ENCODE measurements around the gene DPEP2NB.
"Not testable (repeated sequence)": the region's sequence is repeated elsewhere in the genome, so short reads cannot be mapped to it uniquely, and the experiment has no call there.

The DPEP2NB gene

GRCh38 chr16:68015681-68016080, at the start of gene DPEP2NB:
Gene DPEP2NB (minus strand): TSS chr16:68015911. CDS start chr16:68015770, 141 bp downstream.
- DNase-seq = no peak

- DNase-seq = peak; percentile 30
Observed at GRCh38 chr16:68064791-68065365, 49.2 kb upstream of the DPEP2NB start.

GRCh38 chr16:68062910-68063393, 47.2 kb upstream of the DPEP2NB start:
- no peak for DNase-seq

GRCh38 chr16:68061396-68061795, 45.7 kb upstream of the DPEP2NB start:
- no peak for DNase-seq

GRCh38 chr16:68059804-68060203, 44.1 kb upstream of the DPEP2NB start:
- DNase-seq = no peak

- no peak for DNase-seq
Observed at GRCh38 chr16:68055395-68055794, 39.7 kb upstream of the DPEP2NB start.

GRCh38 chr16:68049449-68049848, 33.7 kb upstream of the DPEP2NB start:
- DNase-seq = no peak

GRCh38 chr16:68047987-68048386, 32.3 kb upstream of the DPEP2NB start:
- DNase-seq = no peak

GRCh38 chr16:68046106-68046505, 30.4 kb upstream of the DPEP2NB start:
- no peak for DNase-seq

GRCh38 chr16:68041783-68042182, 26.1 kb upstream of the DPEP2NB start:
- no peak for DNase-seq

- peak; percentile 26 for DNase-seq
Observed at GRCh38 chr16:68040506-68041288, 25.0 kb upstream of the DPEP2NB start.

- DNase-seq = no peak
Observed at GRCh38 chr16:68037841-68038597, 22.3 kb upstream of the DPEP2NB start.

- peak; percentile 24 for DNase-seq
Observed at GRCh38 chr16:68035227-68035626, 19.5 kb upstream of the DPEP2NB start.

- DNase-seq = no peak
Observed at GRCh38 chr16:68033101-68033500, 17.4 kb upstream of the DPEP2NB start.

- DNase-seq = no peak
Observed at GRCh38 chr16:68031951-68032350, 16.2 kb upstream of the DPEP2NB start.

GRCh38 chr16:68030108-68030507, 14.4 kb upstream of the DPEP2NB start:
- DNase-seq = not testable (repeated sequence)

GRCh38 chr16:68028996-68029395, 13.3 kb upstream of the DPEP2NB start:
- DNase-seq = no peak

GRCh38 chr16:68022728-68023537, 7.2 kb upstream of the DPEP2NB start, which contains the start of the genes DDX28 and DUS2:
Gene DDX28 (minus strand): TSS chr16:68023232. CDS start chr16:68023202, 30 bp downstream.
Gene DUS2 (plus strand): TSS chr16:68023284. CDS start chr16:68038024, 14,740 bp downstream.
- DNase-seq = peak; percentile 80

GRCh38 chr16:68022278-68022727, 6.6 kb upstream of the DPEP2NB start:
- no peak for DNase-seq

- DNase-seq = no peak
Observed at GRCh38 chr16:68021490-68021889, 5.8 kb upstream of the DPEP2NB start.

GRCh38 chr16:68019167-68019680, 3.5 kb upstream of the DPEP2NB start:
- DNase-seq = no peak

GRCh38 chr16:68013440-68013839, 2.3 kb downstream of the DPEP2NB start:
- no peak for DNase-seq
